Naive B cell (primary cell): ENCODE results near the gene CCL26. TPM values are rescaled to one million over a fixed set of nuclear protein-coding genes. Genes with fewer than 3 reads are reported as not detected.

Source experiments
- ATAC-seq, 2 donors: fragments of 150-1000 bp; cut with Tn5 transposase; 2 replicates each; pipeline ENCODE4 v1.10.0; 2021; ENCODE audit warnings: low read depth in 2 of 2, mild to moderate bottlenecking in 2 of 2, moderate library complexity in 2 of 2
- DNase-seq: peaks from one replicate; pipeline ENCODE4 v3.0.0; 2022
- H3K27ac Mint-ChIP-seq, 6 donors: one replicate each; pipeline ENCODE4 v1.8.0; 2020 to 2022; ENCODE audit warnings: mild to moderate bottlenecking in 6 of 6, mixed read lengths in 6 of 6, moderate library complexity in 5 of 6, inconsistent platforms in 2 of 6
- H3K27me3 Mint-ChIP-seq, 3 donors: one replicate each; pipeline ENCODE4 v1.8.0; 2021 to 2022; ENCODE audit warnings: mixed read lengths in 3 of 3, mild to moderate bottlenecking in 1 of 3
- H3K36me3 Mint-ChIP-seq, 2 donors: one replicate each; pipeline ENCODE4 v1.8.0; 2020 to 2022; ENCODE audit warnings: mixed read lengths in 2 of 2, inconsistent platforms in 1 of 2, mild to moderate bottlenecking in 1 of 2
- H3K4me1 Mint-ChIP-seq, 3 donors: one replicate each; pipeline ENCODE4 v1.8.0; 2020 to 2022; ENCODE audit warnings: mixed read lengths in 3 of 3, inconsistent platforms in 1 of 3, mild to moderate bottlenecking in 1 of 3, moderate library complexity in 1 of 3
- H3K4me3 Mint-ChIP-seq, 8 donors: one replicate each; pipeline ENCODE4 v1.8.0; 2020 to 2022; ENCODE audit warnings: mild to moderate bottlenecking in 8 of 8, mixed read lengths in 8 of 8, moderate library complexity in 8 of 8, inconsistent platforms in 2 of 8
- H3K9me3 Mint-ChIP-seq, 7 donors: one replicate each; pipeline ENCODE4 v1.8.0; 2020 to 2022; ENCODE audit warnings: mixed read lengths in 7 of 7, mild to moderate bottlenecking in 5 of 7, inconsistent platforms in 2 of 7, moderate library complexity in 1 of 7
- polyA plus RNA-seq, 6 donors: library from polyadenylated mRNA; unstranded; fragments of 300-500 nt; fragmentation: Illumina TruSeq; gene quantifications; one replicate each; pipeline ENCODE4 v1.2.3, GENCODE V29; 2021; ENCODE audit warnings: low read depth in 6 of 6

CCL26 gene
- polyA plus RNA-seq, 6 donors from 2014 or later, result not detected

GRCh38 chr7:75740846-75741497, 31.0 kb downstream of the CCL26 start:
- no peak for ATAC-seq
- no peaks in the 10 kb centered on the region for H3K36me3 Mint-ChIP-seq
- peak; percentile 54 for DNase-seq
- H3K27me3 Mint-ChIP-seq, result no peaks in the 10 kb centered on the region
- peak overlapping the region in 5 of 6 donors; percentile 83 to 99 (median 95) for H3K27ac Mint-ChIP-seq
- H3K4me3 Mint-ChIP-seq, result peak overlapping the region; percentile 61 to 99 (median 82)
- H3K4me1 Mint-ChIP-seq, result peaks cover 25 to 37% (median 27%) of the 10 kb centered on the region in 3 donors
- no peaks in the 10 kb centered on the region for H3K9me3 Mint-ChIP-seq

GRCh38 chr7:75739796-75740672, 32.0 kb downstream of the CCL26 start:
- H3K27me3 Mint-ChIP-seq, result no peaks in the 10 kb centered on the region
- DNase-seq (no peak), ATAC-seq (peak; percentile 44 to 46)
- peak overlapping the region; percentile 83 to 99 (median 98) for H3K27ac Mint-ChIP-seq
- H3K36me3 Mint-ChIP-seq, result no peaks in the 10 kb centered on the region
- peak overlapping the region; percentile 82 to 99 (median 98) for H3K4me3 Mint-ChIP-seq
- H3K9me3 Mint-ChIP-seq, result no peaks in the 10 kb centered on the region
- H3K4me1 Mint-ChIP-seq, result peaks cover 25 to 35% (median 27%) of the 10 kb centered on the region in 3 donors

GRCh38 chr7:75738975-75739795, 32.8 kb downstream of the CCL26 start:
- Mint-ChIP-seq H3K36me3 (no peaks in the 10 kb centered on the region), H3K27ac (peak overlapping the region; percentile 83 to 99 (median 98)), H3K27me3 (no peaks in the 10 kb centered on the region), H3K9me3 (no peaks in the 10 kb centered on the region), H3K4me1 (peaks cover 25 to 39% (median 27%) of the 10 kb centered on the region in 3 donors), H3K4me3 (peak overlapping the region; percentile 95 to 99 (median 98))
- peak; percentile 99 for DNase-seq
- peak; percentile 84 to 88 for ATAC-seq

- Mint-ChIP-seq H3K27me3 (no peaks in the 10 kb centered on the region), H3K4me1 (peaks cover 25 to 39% (median 27%) of the 10 kb centered on the region in 3 donors), H3K36me3 (no peaks in the 10 kb centered on the region), H3K27ac (peak within 1 kb of the TSS; percentile 83 to 99 (median 98)), H3K9me3 (no peaks in the 10 kb centered on the region), H3K4me3 (peak within 1 kb of the TSS; percentile 95 to 99 (median 98))
- DNase-seq, result no peak
- peak in 1 of 2 donors; percentile 0 for ATAC-seq
Observed at GRCh38 chr7:75738604-75738974, 33.4 kb downstream of the CCL26 start, which contains the start of gene HIP1. Gene HIP1, minus strand, starts transcription at chr7:75738941. Its CDS starts 21 bp downstream, at chr7:75738920.

- no peak for ATAC-seq
- Mint-ChIP-seq H3K4me3 (peak overlapping the region; percentile 91 to 98 (median 95)), H3K36me3 (no peaks in the 10 kb centered on the region), H3K27me3 (no peaks in the 10 kb centered on the region), H3K4me1 (peaks cover 25 to 37% (median 27%) of the 10 kb centered on the region in 3 donors), H3K9me3 (no peaks in the 10 kb centered on the region), H3K27ac (peak overlapping the region; percentile 66 to 97 (median 84))
- DNase-seq, result no peak
Observed at GRCh38 chr7:75737856-75738603, 34.0 kb downstream of the CCL26 start.

GRCh38 chr7:75735581-75736350, 36.2 kb downstream of the CCL26 start:
- DNase-seq, result no peak
- H3K9me3 Mint-ChIP-seq, result no peaks in the 10 kb centered on the region
- H3K4me3 Mint-ChIP-seq, result peak overlapping the region in 1 of 8 donors; percentile 57
- no peaks in the 10 kb centered on the region for H3K36me3 Mint-ChIP-seq
- ATAC-seq, result no peak
- H3K27ac Mint-ChIP-seq, result peak overlapping the region in 1 of 6 donors; percentile 19
- H3K4me1 Mint-ChIP-seq, result peaks cover 19 to 34% (median 21%) of the 10 kb centered on the region in 3 donors
- H3K27me3 Mint-ChIP-seq, result no peaks in the 10 kb centered on the region

- ATAC-seq (no peak), DNase-seq (no peak)
- H3K4me1 Mint-ChIP-seq, result peaks cover 17 to 33% (median 18%) of the 10 kb centered on the region in 3 donors
- H3K27me3 Mint-ChIP-seq, result no peaks in the 10 kb centered on the region
- H3K27ac Mint-ChIP-seq, result no peak overlapping the region
- no peaks in the 10 kb centered on the region for H3K9me3 Mint-ChIP-seq
- no peaks in the 10 kb centered on the region for H3K36me3 Mint-ChIP-seq
- H3K4me3 Mint-ChIP-seq, result peak overlapping the region in 1 of 8 donors; percentile 43
Observed at GRCh38 chr7:75734586-75735458, 37.2 kb downstream of the CCL26 start.

- Mint-ChIP-seq H3K4me1 (peaks cover 16 to 42% (median 21%) of the 10 kb centered on the region in 3 donors), H3K36me3 (no peaks in the 10 kb centered on the region), H3K27me3 (no peaks in the 10 kb centered on the region), H3K4me3 (peak overlapping the region in 1 of 8 donors; percentile 72), H3K9me3 (no peaks in the 10 kb centered on the region), H3K27ac (peak overlapping the region in 1 of 6 donors; percentile 51)
- ATAC-seq (no peak), DNase-seq (no peak)
Observed at GRCh38 chr7:75732764-75733630, 39.0 kb downstream of the CCL26 start.

- Mint-ChIP-seq H3K9me3 (no peaks in the 10 kb centered on the region), H3K4me1 (peaks cover 16 to 40% (median 21%) of the 10 kb centered on the region in 3 donors), H3K36me3 (no peaks in the 10 kb centered on the region), H3K27me3 (no peaks in the 10 kb centered on the region), H3K27ac (peak overlapping the region in 1 of 6 donors; percentile 70), H3K4me3 (no peak overlapping the region)
- ATAC-seq (no peak), DNase-seq (no peak)
Observed at GRCh38 chr7:75732016-75732521, 39.9 kb downstream of the CCL26 start.

GRCh38 chr7:75729851-75730274, 42.1 kb downstream of the CCL26 start:
- peak; percentile 56 to 67 for ATAC-seq
- H3K27ac Mint-ChIP-seq, result peak overlapping the region; percentile 3 to 92 (median 58)
- peak; percentile 35 for DNase-seq
- no peaks in the 10 kb centered on the region for H3K9me3 Mint-ChIP-seq
- peak overlapping the region in 6 of 8 donors; percentile 4 to 68 (median 48) for H3K4me3 Mint-ChIP-seq
- H3K27me3 Mint-ChIP-seq, result no peaks in the 10 kb centered on the region
- peaks cover 19 to 50% (median 32%) of the 10 kb centered on the region in 3 donors for H3K4me1 Mint-ChIP-seq
- no peaks in the 10 kb centered on the region for H3K36me3 Mint-ChIP-seq
